ENCODE data around the gene UBE2H.
"Not testable (repeated sequence)": the region's sequence is repeated elsewhere in the genome, so short reads cannot be mapped to it uniquely, and the experiment has no call there.

The UBE2H gene

GRCh38 chr7:129913428-129913827 is 39.3 kb downstream of the UBE2H start:
- TF ChIP-seq JUND (IDR thresholded peaks at IDR 0.05; ENCODE audit: low read depth), result no peak
- DNase-seq (ENCODE audit: low read depth in 1 of 2, low spot score in 1 of 2), result no peak
- in situ Hi-C loops (cut with HindIII; ENCODE audit: low pct_unique_long_range_greater_than_20kb, low sequenced_read_pairs), result no loop called here

- no peak for TF ChIP-seq JUND (IDR thresholded peaks at IDR 0.05; ENCODE audit: low read depth)
- in situ Hi-C loops (cut with HindIII; ENCODE audit: low pct_unique_long_range_greater_than_20kb, low sequenced_read_pairs), result no loop called here
- DNase-seq (ENCODE audit: low read depth in 1 of 2, low spot score in 1 of 2), result no peak
These were observed 41.0 kb downstream of the UBE2H start for GRCh38 chr7:129911790-129912189.

- in situ Hi-C loops (cut with HindIII; ENCODE audit: low pct_unique_long_range_greater_than_20kb, low sequenced_read_pairs), result no loop called here
- TF ChIP-seq JUND (IDR thresholded peaks at IDR 0.05; ENCODE audit: low read depth), result no peak
- no peak for DNase-seq (ENCODE audit: low read depth in 1 of 2, low spot score in 1 of 2)
These were observed 43.1 kb downstream of the UBE2H start for GRCh38 chr7:129909669-129910068.

- no peak for TF ChIP-seq JUND (IDR thresholded peaks at IDR 0.05; ENCODE audit: low read depth)
- in situ Hi-C loops (cut with HindIII; ENCODE audit: low pct_unique_long_range_greater_than_20kb, low sequenced_read_pairs), result no loop called here
- DNase-seq (ENCODE audit: low read depth in 1 of 2, low spot score in 1 of 2), result no peak
These were observed 44.6 kb downstream of the UBE2H start for GRCh38 chr7:129908181-129908580.

- DNase-seq (ENCODE audit: low read depth in 1 of 2, low spot score in 1 of 2), result no peak
- no peak for TF ChIP-seq JUND (IDR thresholded peaks at IDR 0.05; ENCODE audit: low read depth)
- in situ Hi-C loops (cut with HindIII; ENCODE audit: low pct_unique_long_range_greater_than_20kb, low sequenced_read_pairs), result no loop called here
These were observed 45.5 kb downstream of the UBE2H start for GRCh38 chr7:129907122-129907736.

- TF ChIP-seq JUND (IDR thresholded peaks at IDR 0.05; ENCODE audit: low read depth), result no peak
- no peak for DNase-seq (ENCODE audit: low read depth in 1 of 2, low spot score in 1 of 2)
- in situ Hi-C loops (cut with HindIII; ENCODE audit: low pct_unique_long_range_greater_than_20kb, low sequenced_read_pairs), result no loop called here
These were observed 46.1 kb downstream of the UBE2H start for GRCh38 chr7:129906700-129907099.

GRCh38 chr7:129903935-129904334 is 48.8 kb downstream of the UBE2H start:
- no peak for DNase-seq (ENCODE audit: low read depth in 1 of 2, low spot score in 1 of 2)
- in situ Hi-C loops (cut with HindIII; ENCODE audit: low pct_unique_long_range_greater_than_20kb, low sequenced_read_pairs), result no loop called here
- TF ChIP-seq JUND (IDR thresholded peaks at IDR 0.05; ENCODE audit: low read depth), result no peak

- in situ Hi-C loops (cut with HindIII; ENCODE audit: low pct_unique_long_range_greater_than_20kb, low sequenced_read_pairs), result no loop called here
- no peak for TF ChIP-seq JUND (IDR thresholded peaks at IDR 0.05; ENCODE audit: low read depth)
- DNase-seq (ENCODE audit: low read depth in 1 of 2, low spot score in 1 of 2), result no peak
These were observed 49.9 kb downstream of the UBE2H start for GRCh38 chr7:129902788-129903422.

- no peak for DNase-seq (ENCODE audit: low read depth in 1 of 2, low spot score in 1 of 2)
- in situ Hi-C loops (cut with HindIII; ENCODE audit: low pct_unique_long_range_greater_than_20kb, low sequenced_read_pairs), result no loop called here
- TF ChIP-seq JUND (IDR thresholded peaks at IDR 0.05; ENCODE audit: low read depth), result no peak
These were observed 54.1 kb downstream of the UBE2H start for GRCh38 chr7:129898502-129899160.

- TF ChIP-seq JUND (IDR thresholded peaks at IDR 0.05; ENCODE audit: low read depth), result no peak
- no peak for DNase-seq (ENCODE audit: low read depth in 1 of 2, low spot score in 1 of 2)
- in situ Hi-C loops (cut with HindIII; ENCODE audit: low pct_unique_long_range_greater_than_20kb, low sequenced_read_pairs), result no loop called here
These were observed 54.8 kb downstream of the UBE2H start for GRCh38 chr7:129898007-129898406.

GRCh38 chr7:129896568-129897382 is 56.0 kb downstream of the UBE2H start:
- in situ Hi-C loops (cut with HindIII; ENCODE audit: low pct_unique_long_range_greater_than_20kb, low sequenced_read_pairs), result no loop called here
- no peak for TF ChIP-seq JUND (IDR thresholded peaks at IDR 0.05; ENCODE audit: low read depth)
- no peak for DNase-seq (ENCODE audit: low read depth in 1 of 2, low spot score in 1 of 2)

GRCh38 chr7:129894184-129894583 is 58.6 kb downstream of the UBE2H start:
- DNase-seq (ENCODE audit: low read depth in 1 of 2, low spot score in 1 of 2); in situ Hi-C loops (cut with HindIII; ENCODE audit: low pct_unique_long_range_greater_than_20kb, low sequenced_read_pairs): not testable (repeated sequence)

- in situ Hi-C loops (cut with HindIII; ENCODE audit: low pct_unique_long_range_greater_than_20kb, low sequenced_read_pairs), result no loop called here
- no peak for DNase-seq (ENCODE audit: low read depth in 1 of 2, low spot score in 1 of 2)
- TF ChIP-seq JUND (IDR thresholded peaks at IDR 0.05; ENCODE audit: low read depth), result no peak
These were observed 62.7 kb downstream of the UBE2H start for GRCh38 chr7:129890090-129890489.
